ENCODE results near the gene ARFGAP2. TPM values are rescaled to one million over a fixed set of nuclear protein-coding genes. Genes with fewer than 3 reads are reported as not detected.

ARFGAP2 gene
- total and polyA plus RNA-seq, 2 of the 8 experiments (the other 6 are each of a cell fraction or from before 2014, with no cell fraction given): 50.2 to 64.0 TPM

GRCh38 chr11:47137476-47137875 lies 39.2 kb downstream of the ARFGAP2 start:
- H3K27me3 ChIP-seq (replicated peaks in 1 of 4; ENCODE audit: control insufficient read depth in 3 of 4, extremely low read depth in 1 of 4, insufficient read depth in 3 of 4, low read length in 3 of 4): no peaks in the 10 kb centered on the region
- CTCF ChIA-PET (ENCODE audit: partially characterized antibody): no interaction called here
- no peak overlapping the region for H2BK15ac ChIP-seq (ENCODE audit: low read length)
- no peak overlapping the region for H3K18ac ChIP-seq (ENCODE audit: extremely low read depth, low read length)
- no peak overlapping the region for H2BK5ac ChIP-seq (ENCODE audit: low read depth, low read length)
- DNase-seq (ENCODE audit: low read depth in 1 of 2, low spot score in 2 of 2) (no peak), FAIRE-seq (no peak)
- H4K5ac ChIP-seq (ENCODE audit: insufficient read length, low read depth, low read length): no peak overlapping the region
- H3K4me3 ChIP-seq (ENCODE audit: extremely low read depth in 1 of 4, insufficient read depth in 2 of 4, low read depth in 3 of 4, low read length in 4 of 4): no peak overlapping the region
- H3K36me3 ChIP-seq (ENCODE audit: control insufficient read depth in 2 of 4, insufficient read depth in 4 of 4, low read length in 3 of 4): peaks cover 0 to 2% (median 0%) of the 10 kb centered on the region in 4 experiments; a peak in 1 of 8 replicates
- no peak overlapping the region for H3K14ac ChIP-seq (ENCODE audit: insufficient read length)
- no peak overlapping the region for H2BK20ac ChIP-seq (ENCODE audit: low read length)
- no peak overlapping the region for H3K4me2 ChIP-seq (ENCODE audit: insufficient read depth in 1 of 2, low read depth in 2 of 2, low read length in 2 of 2)
- H4K20me1 ChIP-seq (replicated peaks in 1 of 2; ENCODE audit: control insufficient read depth in 1 of 2, insufficient read depth in 2 of 2, low read length in 2 of 2): no peaks in the 10 kb centered on the region
- H2AK5ac ChIP-seq (ENCODE audit: low read depth, low read length): no peak overlapping the region
- no peaks in the 10 kb centered on the region for H3K4me1 ChIP-seq (replicated peaks in 1 of 4; ENCODE audit: control insufficient read depth in 3 of 4, insufficient read depth in 4 of 4, low read length in 3 of 4)
- no peak overlapping the region for H3K4ac ChIP-seq (replicated peaks; ENCODE audit: insufficient read length, low read depth, low read length)
- H3K79me2 ChIP-seq (ENCODE audit: control insufficient read depth in 1 of 2, insufficient read depth in 2 of 2, low read length in 2 of 2): no peaks in the 10 kb centered on the region
- H3K27ac ChIP-seq (ENCODE audit: low read depth, low read length): no peak overlapping the region
- H3K79me1 ChIP-seq (ENCODE audit: low read depth, low read length): no peaks in the 10 kb centered on the region
- no peaks in the 10 kb centered on the region for H3K9me3 ChIP-seq (ENCODE audit: insufficient read depth in 2 of 2, low read depth in 1 of 2, low read length in 1 of 2)
- no peak overlapping the region for H2BK12ac ChIP-seq (ENCODE audit: low read depth, low read length)
- H2AFZ ChIP-seq (ENCODE audit: low read length): no peak overlapping the region
- 93% methylated on average over 2 of the region's 2 CpGs; no CpG with 5 or more reads in 1 of the 2 experiments for WGBS, 2 experiments (ENCODE audit: extremely low coverage in 1 of 2, insufficient coverage in 1 of 2, insufficient read length in 1 of 2, insufficient replicate concordance in 2 of 2, low coverage in 1 of 2, low lambda C conversion rate in 2 of 2, missing lambda C conversion rate in 1 of 2)
- H3K56ac ChIP-seq (replicated peaks; ENCODE audit: insufficient read length, low read depth, low read length): no peak overlapping the region
- H3K9ac ChIP-seq (replicated peaks in 1 of 4; ENCODE audit: extremely low read depth in 1 of 4, low read depth in 3 of 4, low read length in 3 of 4): no peak overlapping the region
- no peak overlapping the region for H4K8ac ChIP-seq (ENCODE audit: extremely low read depth, insufficient read depth, low read length)
- H4K91ac ChIP-seq (replicated peaks; ENCODE audit: insufficient read length, low read length): no peak overlapping the region
- H3K23me2 ChIP-seq (ENCODE audit: low read depth, low read length): no peaks in the 10 kb centered on the region; the same call in 1 of the 2 replicates
- no peak overlapping the region for H3K23ac ChIP-seq (ENCODE audit: insufficient read length)
- no peak overlapping the region for H2BK120ac ChIP-seq (replicated peaks; ENCODE audit: low read depth, low read length)
- POLR2A ChIA-PET (ENCODE audit: partially characterized antibody): no interaction called here
- no peak for TF ChIP-seq TAF1 (IDR thresholded peaks at IDR 0.05; ENCODE audit: low read depth, low read length)
- TF ChIP-seq MAX (IDR thresholded peaks at IDR 0.05): no peak
- TF ChIP-seq USF2 (IDR thresholded peaks at IDR 0.05; ENCODE audit: low read length): no peak
- no peak for TF ChIP-seq ATF3 (IDR thresholded peaks at IDR 0.05; ENCODE audit: insufficient read depth, low read depth, low read length)
- TF ChIP-seq KDM5A (IDR thresholded peaks at IDR 0.05; ENCODE audit: low read length): no peak
- no peak for TF ChIP-seq EP300 (IDR thresholded peaks at IDR 0.05; ENCODE audit: borderline replicate concordance in 1 of 2, low read depth in 2 of 2, low read length in 2 of 2)
- TF ChIP-seq CTBP2 (IDR thresholded peaks at IDR 0.05; ENCODE audit: borderline replicate concordance, insufficient read depth, insufficient read length, low read length): no peak
- no peak for TF ChIP-seq ASH2L (IDR thresholded peaks at IDR 0.05; ENCODE audit: low read length)
